ENCODE measurements around the gene GGNBP2.
"Not testable (repeated sequence)": the region's sequence is repeated elsewhere in the genome, so short reads cannot be mapped to it uniquely, and the experiment has no call there.

GGNBP2 gene

GRCh38 chr17:36544307-36545076 is at the start of gene GGNBP2:
Gene GGNBP2, plus strand, starts transcription at chr17:36544919. Its CDS starts 806 bp downstream, at chr17:36545725.
- peak; percentile 71 for DNase-seq

- DNase-seq: no peak
Observed at GRCh38 chr17:36495076-36495578, 49.6 kb upstream of the GGNBP2 start.

- DNase-seq: no peak
Observed at GRCh38 chr17:36496018-36496789, 48.5 kb upstream of the GGNBP2 start.

- no peak for DNase-seq
Observed at GRCh38 chr17:36498155-36498554, 46.6 kb upstream of the GGNBP2 start.

- DNase-seq: no peak
Observed at GRCh38 chr17:36498560-36499300, 46.0 kb upstream of the GGNBP2 start.

- no peak for DNase-seq
Observed at GRCh38 chr17:36500745-36501225, 43.9 kb upstream of the GGNBP2 start.

- DNase-seq: no peak
Observed at GRCh38 chr17:36501351-36501750, 43.4 kb upstream of the GGNBP2 start.

- DNase-seq: no peak
Observed at GRCh38 chr17:36501963-36502362, 42.8 kb upstream of the GGNBP2 start.

GRCh38 chr17:36503456-36504155 is 41.1 kb upstream of the GGNBP2 start:
- DNase-seq: no peak

GRCh38 chr17:36504156-36504545 is 40.6 kb upstream of the GGNBP2 start:
- no peak for DNase-seq

GRCh38 chr17:36505171-36505570 is 39.5 kb upstream of the GGNBP2 start:
- DNase-seq: no peak

GRCh38 chr17:36506249-36506826 is 38.4 kb upstream of the GGNBP2 start:
- no peak for DNase-seq

GRCh38 chr17:36506831-36507230 is 37.9 kb upstream of the GGNBP2 start:
- no peak for DNase-seq

- no peak for DNase-seq
Observed at GRCh38 chr17:36507266-36507665, 37.5 kb upstream of the GGNBP2 start.

- not testable (repeated sequence) for DNase-seq
Observed at GRCh38 chr17:36508439-36508838, 36.3 kb upstream of the GGNBP2 start.

- no peak for DNase-seq
Observed at GRCh38 chr17:36509272-36509985, 35.3 kb upstream of the GGNBP2 start.

GRCh38 chr17:36510636-36511035 is 34.1 kb upstream of the GGNBP2 start:
- DNase-seq: no peak

- DNase-seq: no peak
Observed at GRCh38 chr17:36511216-36511615, 33.5 kb upstream of the GGNBP2 start.

GRCh38 chr17:36512641-36513040 is 32.1 kb upstream of the GGNBP2 start:
- DNase-seq: no peak

GRCh38 chr17:36514856-36515255 is 29.9 kb upstream of the GGNBP2 start:
- DNase-seq: no peak

GRCh38 chr17:36515837-36516236 is 28.9 kb upstream of the GGNBP2 start:
- DNase-seq: no peak

Data from NCI-H510A treated with DMSO at 0.1 percent for 48 hours (cell line).